ENCODE data around the gene SCGB3A1. TPM values are rescaled to one million over a fixed set of nuclear protein-coding genes. Genes with fewer than 3 reads are reported as not detected.
A peak's percentile ranks its signal among the peaks of the same experiment; 100 is the strongest.

Gene SCGB3A1
- total and polyA plus RNA-seq, 3 experiments from 2014 or later = 0.95 to 2.0 (median 1.6) TPM

DNA sequence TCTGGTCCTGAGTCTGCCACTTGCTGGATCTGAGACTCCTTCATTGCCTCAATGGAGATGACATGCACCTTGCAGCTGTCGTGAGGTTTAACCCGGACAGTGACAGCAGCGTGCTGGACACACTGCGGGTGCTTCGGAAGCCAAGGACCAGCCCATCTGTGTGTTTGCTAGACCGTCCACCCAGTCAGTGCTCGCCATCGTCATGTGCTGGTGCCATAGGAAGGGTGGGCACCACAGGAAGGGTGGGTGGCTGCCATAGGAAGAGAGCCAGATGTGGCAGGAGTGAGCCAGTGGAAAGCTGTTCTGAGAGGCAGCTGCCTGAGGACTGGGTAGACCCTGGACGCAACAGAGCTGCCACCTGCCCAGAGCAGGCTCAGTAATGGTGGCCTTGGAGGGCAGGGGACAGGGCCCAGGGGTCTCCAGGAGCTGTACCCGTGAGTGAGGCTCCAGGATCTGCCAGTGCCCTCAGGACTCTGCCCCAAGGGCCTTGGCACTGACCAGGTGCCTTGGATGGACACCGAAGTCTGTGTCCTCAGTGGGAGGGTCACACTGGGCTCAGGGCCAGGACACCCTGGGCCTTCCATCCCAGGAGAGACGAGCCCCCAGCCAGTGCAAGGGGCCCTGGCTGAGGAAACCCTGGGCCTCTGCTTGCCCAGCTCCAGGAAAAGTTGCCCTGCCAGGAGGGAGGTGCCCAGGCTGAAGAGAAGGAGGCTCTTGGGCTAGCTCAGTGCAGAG is 36.3 kb upstream of the SCGB3A1 start:
- no peak for DNase-seq
- Histone ChIP-seq H3K4me1 (ENCODE audit: insufficient read depth, low read length) (peaks cover 6% of the 10 kb centered on the region), H3K27me3 (ENCODE audit: insufficient read depth, low read length, poor library complexity, severe bottlenecking) (no peaks in the 10 kb centered on the region), H3K9me3 (ENCODE audit: low read length) (no peaks in the 10 kb centered on the region), H3K27ac (ENCODE audit: low read depth, low read length) (no peak overlapping the region), H3K4me3 (ENCODE audit: low read length) (no peak overlapping the region), H3K36me3 (ENCODE audit: insufficient read depth, low read length) (no peaks in the 10 kb centered on the region)
- H3K9me3 Mint-ChIP-seq = no peaks in the 10 kb centered on the region
- H3K36me3 Mint-ChIP-seq = peaks cover 0 to 3% (median 0%) of the 10 kb centered on the region in 3 donors
- ChIA-PET POLR2A (no interaction called here), CTCF (no interaction called here)
- H3K27ac Mint-ChIP-seq = peak overlapping the region in 2 of 8 donors; percentile 54 to 65
- no peak overlapping the region for H3K4me3 Mint-ChIP-seq
- no peaks in the 10 kb centered on the region for H3K27me3 Mint-ChIP-seq
- peaks cover 10 to 20% (median 12%) of the 10 kb centered on the region in 3 donors for H3K4me1 Mint-ChIP-seq

GRCh38 chr5:180626661-180627385 is 35.5 kb upstream of the SCGB3A1 start:
- Histone ChIP-seq H3K4me3 (ENCODE audit: low read length) (no peak overlapping the region), H3K36me3 (ENCODE audit: insufficient read depth, low read length) (no peaks in the 10 kb centered on the region), H3K4me1 (ENCODE audit: insufficient read depth, low read length) (peaks cover 6% of the 10 kb centered on the region), H3K27ac (ENCODE audit: low read depth, low read length) (no peak overlapping the region), H3K27me3 (ENCODE audit: insufficient read depth, low read length, poor library complexity, severe bottlenecking) (no peaks in the 10 kb centered on the region), H3K9me3 (ENCODE audit: low read length) (no peaks in the 10 kb centered on the region)
- no peaks in the 10 kb centered on the region for H3K9me3 Mint-ChIP-seq
- ChIA-PET POLR2A (no interaction called here), CTCF (no interaction called here)
- peaks cover 10 to 22% (median 15%) of the 10 kb centered on the region in 3 donors for H3K4me1 Mint-ChIP-seq
- peaks cover 0 to 5% (median 0%) of the 10 kb centered on the region in 3 donors for H3K36me3 Mint-ChIP-seq
- H3K27ac Mint-ChIP-seq = peak overlapping the region in 2 of 8 donors; percentile 2 to 74
- DNase-seq = no peak
- H3K27me3 Mint-ChIP-seq = no peaks in the 10 kb centered on the region
- H3K4me3 Mint-ChIP-seq = no peak overlapping the region

DNA sequence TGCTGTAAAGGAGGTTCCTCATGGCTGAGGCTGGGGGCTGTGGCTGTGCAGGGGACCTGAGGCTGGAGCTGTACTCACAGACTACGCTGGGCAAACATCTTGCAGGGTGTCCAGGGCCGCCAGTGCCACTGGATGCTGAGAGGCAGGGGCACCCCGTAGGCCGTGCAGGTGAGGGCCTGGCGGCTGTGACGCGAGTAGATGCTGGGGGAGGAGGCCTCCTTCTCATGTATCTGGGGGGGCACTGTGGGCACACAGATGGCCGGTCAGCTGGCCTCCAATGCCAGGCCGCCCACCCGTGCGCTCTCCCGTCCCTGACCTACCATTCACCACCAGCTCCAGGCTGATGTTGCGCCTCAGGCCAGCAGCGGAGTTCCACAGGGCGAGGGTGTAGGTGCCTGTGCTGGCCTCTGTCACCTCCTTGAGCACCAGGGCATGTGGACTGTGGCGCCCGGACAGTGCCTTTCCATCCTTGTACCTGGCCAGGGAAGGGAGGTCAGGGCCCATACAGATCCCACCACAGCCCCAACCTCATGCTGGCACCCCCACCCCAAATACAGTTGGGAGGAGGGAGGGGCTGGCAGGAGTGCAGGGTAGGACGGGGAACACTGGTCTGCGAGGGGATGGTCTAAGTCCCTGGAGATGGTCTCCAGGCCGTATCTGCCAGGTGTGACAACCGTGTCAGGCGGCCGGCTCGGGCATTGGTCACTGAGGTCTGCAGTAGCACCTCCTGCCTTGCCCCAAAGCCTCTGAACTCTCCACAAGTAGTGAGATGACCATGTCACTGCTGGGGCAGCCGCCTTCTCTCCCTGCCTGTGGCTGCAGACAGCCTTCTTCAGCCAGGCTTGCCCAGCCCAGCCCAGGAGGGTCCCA is 34.7 kb upstream of the SCGB3A1 start:
- no peaks in the 10 kb centered on the region for H3K27me3 ChIP-seq (ENCODE audit: insufficient read depth, low read length, poor library complexity, severe bottlenecking)
- Mint-ChIP-seq H3K36me3 (peaks cover 0 to 5% (median 0%) of the 10 kb centered on the region in 3 donors), H3K9me3 (no peaks in the 10 kb centered on the region), H3K27me3 (no peaks in the 10 kb centered on the region), H3K4me1 (peaks cover 10 to 22% (median 15%) of the 10 kb centered on the region in 3 donors), H3K4me3 (peak overlapping the region in 1 of 7 donors; percentile 48), H3K27ac (peak overlapping the region in 1 of 8 donors; percentile 21)
- POLR2A ChIA-PET = no interaction called here
- CTCF ChIA-PET = no interaction called here
- peaks cover 6% of the 10 kb centered on the region for H3K4me1 ChIP-seq (ENCODE audit: insufficient read depth, low read length)
- H3K4me3 ChIP-seq (ENCODE audit: low read length) = no peak overlapping the region
- H3K9me3 ChIP-seq (ENCODE audit: low read length) = no peaks in the 10 kb centered on the region
- no peaks in the 10 kb centered on the region for H3K36me3 ChIP-seq (ENCODE audit: insufficient read depth, low read length)
- H3K27ac ChIP-seq (ENCODE audit: low read depth, low read length) = no peak overlapping the region
- DNase-seq = no peak

DNA sequence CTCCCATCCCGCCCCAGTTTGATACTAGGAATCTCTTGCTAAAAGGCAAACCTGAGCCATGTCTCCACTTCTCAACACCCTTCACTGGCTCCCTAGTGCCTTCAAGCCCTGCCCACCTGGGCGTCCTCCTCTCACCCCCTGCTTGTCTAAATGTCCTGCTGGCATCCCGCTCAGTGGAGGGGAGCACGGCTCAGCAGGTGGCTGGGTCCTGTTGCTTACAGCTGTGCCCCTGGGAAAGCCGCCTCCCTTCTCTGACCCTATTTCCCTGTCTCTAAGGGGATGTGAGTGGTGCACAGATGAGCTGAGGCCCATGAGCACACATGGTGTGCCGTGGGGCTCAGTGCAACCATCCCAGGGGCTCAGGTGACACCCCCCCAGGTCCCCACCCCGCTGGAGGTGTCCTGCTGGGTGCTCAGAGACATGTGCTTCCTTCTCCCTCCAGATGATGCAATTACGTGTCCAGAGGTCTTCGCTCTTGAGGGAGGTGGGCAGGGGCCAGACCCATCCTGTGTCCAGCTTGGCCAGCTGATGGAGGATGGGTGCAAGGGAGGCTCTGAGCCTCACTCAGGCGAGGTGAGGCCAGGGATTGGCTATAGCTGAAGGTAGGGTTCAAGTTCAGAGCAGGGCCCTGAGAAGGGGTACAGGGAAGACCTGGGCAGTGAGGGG is 34.0 kb upstream of the SCGB3A1 start:
- Mint-ChIP-seq H3K27ac (peak overlapping the region in 4 of 8 donors; percentile 47 to 84 (median 74)), H3K4me1 (peaks cover 10 to 22% (median 15%) of the 10 kb centered on the region in 3 donors), H3K9me3 (no peaks in the 10 kb centered on the region), H3K36me3 (peaks cover 0 to 5% (median 0%) of the 10 kb centered on the region in 3 donors), H3K27me3 (no peaks in the 10 kb centered on the region), H3K4me3 (peak overlapping the region in 1 of 7 donors; percentile 44)
- H3K27ac ChIP-seq (ENCODE audit: low read depth, low read length) = no peak overlapping the region
- POLR2A ChIA-PET = interaction anchor here (0.6 kb wide), 1 partner anchor 38 kb away, joined by 4 read pairs; no protein-coding TSS in a partner anchor
- DNase-seq = no peak
- no peaks in the 10 kb centered on the region for H3K9me3 ChIP-seq (ENCODE audit: low read length)
- no peak overlapping the region for H3K4me3 ChIP-seq (ENCODE audit: low read length)
- H3K27me3 ChIP-seq (ENCODE audit: insufficient read depth, low read length, poor library complexity, severe bottlenecking) = no peaks in the 10 kb centered on the region
- CTCF ChIA-PET = no interaction called here
- peaks cover 6% of the 10 kb centered on the region for H3K4me1 ChIP-seq (ENCODE audit: insufficient read depth, low read length)
- no peaks in the 10 kb centered on the region for H3K36me3 ChIP-seq (ENCODE audit: insufficient read depth, low read length)

DNA sequence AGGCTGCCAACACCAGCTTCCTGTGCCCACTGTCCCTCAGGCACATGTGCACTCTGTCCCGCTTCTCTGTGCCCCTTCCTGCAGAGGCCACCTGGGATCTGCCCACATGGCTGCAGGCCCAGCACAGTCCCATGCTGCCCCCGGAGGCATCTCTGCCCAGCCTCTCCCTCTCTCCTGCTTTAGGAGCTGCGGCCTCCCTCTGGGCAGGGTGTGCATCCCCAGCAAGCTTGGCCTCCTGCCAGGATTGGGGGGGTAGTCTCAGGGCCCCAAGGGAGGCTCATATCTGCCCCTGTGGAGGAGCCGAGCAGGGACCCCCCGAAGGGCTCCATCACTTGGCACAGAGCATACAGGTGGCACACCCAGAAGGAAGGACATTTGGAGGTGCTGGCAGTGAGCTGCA is 33.3 kb upstream of the SCGB3A1 start:
- no peak overlapping the region for H3K27ac ChIP-seq (ENCODE audit: low read depth, low read length)
- H3K4me1 ChIP-seq (ENCODE audit: insufficient read depth, low read length) = peaks cover 6% of the 10 kb centered on the region
- DNase-seq = no peak
- POLR2A ChIA-PET = interaction anchor here (0.6 kb wide), 1 partner anchor 39 kb away, joined by 4 read pairs; no protein-coding TSS in a partner anchor
- no peak overlapping the region for H3K4me3 Mint-ChIP-seq
- no peaks in the 10 kb centered on the region for H3K36me3 ChIP-seq (ENCODE audit: insufficient read depth, low read length)
- H3K27me3 ChIP-seq (ENCODE audit: insufficient read depth, low read length, poor library complexity, severe bottlenecking) = no peaks in the 10 kb centered on the region
- H3K36me3 Mint-ChIP-seq = peaks cover 0 to 5% (median 0%) of the 10 kb centered on the region in 3 donors
- peaks cover 10 to 22% (median 15%) of the 10 kb centered on the region in 3 donors for H3K4me1 Mint-ChIP-seq
- CTCF ChIA-PET = interaction anchor here (1.1 kb wide), 1 partner anchor 18 kb away, joined by 3 read pairs; no protein-coding TSS in a partner anchor
- H3K9me3 Mint-ChIP-seq = no peaks in the 10 kb centered on the region
- peak overlapping the region in 4 of 8 donors; percentile 15 to 80 (median 52) for H3K27ac Mint-ChIP-seq
- no peaks in the 10 kb centered on the region for H3K27me3 Mint-ChIP-seq
- H3K4me3 ChIP-seq (ENCODE audit: low read length) = no peak overlapping the region
- H3K9me3 ChIP-seq (ENCODE audit: low read length) = no peaks in the 10 kb centered on the region

DNA sequence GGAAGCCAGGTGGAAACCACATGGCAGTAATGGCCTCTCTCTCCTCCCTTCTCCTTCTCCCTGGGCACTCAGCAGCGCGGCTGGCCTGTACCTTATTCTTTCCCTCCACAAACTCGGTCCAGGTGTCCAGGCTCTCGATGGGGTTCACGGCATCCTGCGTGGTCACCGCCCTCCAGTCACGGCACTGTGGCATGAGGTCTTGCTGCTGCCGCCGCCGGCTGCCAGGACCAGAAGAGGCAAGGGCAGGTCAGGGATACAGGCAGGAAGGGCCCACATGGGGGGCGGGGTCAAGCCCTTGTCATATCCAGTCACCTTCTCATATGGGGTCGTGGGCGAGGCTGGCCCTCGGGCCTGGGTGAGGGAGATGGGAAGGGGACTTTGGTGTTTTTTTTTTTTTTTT is 32.5 kb upstream of the SCGB3A1 start:
- Histone ChIP-seq H3K27ac (ENCODE audit: low read depth, low read length) (no peak overlapping the region), H3K9me3 (ENCODE audit: low read length) (no peaks in the 10 kb centered on the region), H3K27me3 (ENCODE audit: insufficient read depth, low read length, poor library complexity, severe bottlenecking) (no peaks in the 10 kb centered on the region), H3K36me3 (ENCODE audit: insufficient read depth, low read length) (no peaks in the 10 kb centered on the region), H3K4me1 (ENCODE audit: insufficient read depth, low read length) (peaks cover 6% of the 10 kb centered on the region), H3K4me3 (ENCODE audit: low read length) (no peak overlapping the region)
- DNase-seq = no peak
- peak overlapping the region in 5 of 8 donors; percentile 33 to 91 (median 60) for H3K27ac Mint-ChIP-seq
- peaks cover 0 to 5% (median 0%) of the 10 kb centered on the region in 3 donors for H3K36me3 Mint-ChIP-seq
- POLR2A ChIA-PET = no interaction called here
- H3K9me3 Mint-ChIP-seq = no peaks in the 10 kb centered on the region
- no peaks in the 10 kb centered on the region for H3K27me3 Mint-ChIP-seq
- no peak overlapping the region for H3K4me3 Mint-ChIP-seq
- CTCF ChIA-PET = interaction anchor here (1.1 kb wide), 1 partner anchor 17 kb away, joined by 3 read pairs; no protein-coding TSS in a partner anchor
- H3K4me1 Mint-ChIP-seq = peaks cover 10 to 22% (median 15%) of the 10 kb centered on the region in 3 donors

- no peaks in the 10 kb centered on the region for H3K9me3 Mint-ChIP-seq
- no peak overlapping the region for H3K4me3 ChIP-seq (ENCODE audit: low read length)
- DNase-seq = no peak
- H3K36me3 Mint-ChIP-seq = peaks cover 0 to 5% (median 0%) of the 10 kb centered on the region in 3 donors
- POLR2A ChIA-PET = no interaction called here
- H3K27me3 ChIP-seq (ENCODE audit: insufficient read depth, low read length, poor library complexity, severe bottlenecking) = no peaks in the 10 kb centered on the region
- no peaks in the 10 kb centered on the region for H3K36me3 ChIP-seq (ENCODE audit: insufficient read depth, low read length)
- peaks cover 0 to 1% of the 10 kb centered on the region in 2 donors for H3K27me3 Mint-ChIP-seq
- H3K9me3 ChIP-seq (ENCODE audit: low read length) = no peaks in the 10 kb centered on the region
- H3K27ac Mint-ChIP-seq = peak overlapping the region in 3 of 8 donors; percentile 33 to 91 (median 72)
- H3K4me1 Mint-ChIP-seq = peaks cover 10 to 22% (median 15%) of the 10 kb centered on the region in 3 donors
- H3K4me3 Mint-ChIP-seq = no peak overlapping the region
- CTCF ChIA-PET = no interaction called here
- no peak overlapping the region for H3K27ac ChIP-seq (ENCODE audit: low read depth, low read length)
- peaks cover 6% of the 10 kb centered on the region for H3K4me1 ChIP-seq (ENCODE audit: insufficient read depth, low read length)
These were observed 32.1 kb upstream of the SCGB3A1 start for GRCh38 chr5:180623411-180623834.
